ENCODE data around the gene RPS16.

Gene RPS16

DNA sequence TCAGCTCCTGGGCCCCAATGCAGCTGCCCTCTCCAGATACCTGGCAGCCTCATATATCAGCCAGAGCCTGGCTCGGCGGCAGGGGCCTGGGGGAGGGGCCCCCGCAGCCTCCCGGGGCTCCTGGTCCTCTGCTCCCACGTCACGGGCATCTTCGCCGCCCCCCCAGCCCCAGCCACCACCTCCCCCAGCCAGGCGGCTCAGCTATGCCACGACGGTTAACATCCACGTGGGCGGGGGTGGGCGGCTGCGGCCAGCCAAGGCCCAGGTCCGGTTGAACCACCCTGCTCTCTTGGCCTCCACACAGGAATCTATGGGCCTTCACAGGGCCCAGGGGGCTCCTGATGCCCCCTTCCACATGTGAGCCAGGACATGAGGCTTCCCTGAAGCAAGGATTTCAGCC is 10.8 kb downstream of the RPS16 start:
- Histone ChIP-seq H3K4me1 (ENCODE audit: insufficient read depth, insufficient read length) (peaks cover 6% of the 10 kb centered on the region), H3K36me3 (ENCODE audit: insufficient read depth, insufficient read length, low read length) (peaks cover 58% of the 10 kb centered on the region), H3K4me3 (ENCODE audit: insufficient read length, low read depth) (no peak overlapping the region), H3K27me3 (ENCODE audit: insufficient read depth, insufficient read length) (no peaks in the 10 kb centered on the region), H3K9me3 (ENCODE audit: insufficient read depth, low read length) (no peaks in the 10 kb centered on the region), H3K9ac (ENCODE audit: insufficient read length, low read depth) (no peak overlapping the region)
- no peak for TF ChIP-seq YY1 (IDR thresholded peaks at IDR 0.05; ENCODE audit: insufficient read depth, insufficient read length)
- no peak for TF ChIP-seq ZNF274 (IDR thresholded peaks at IDR 0.05; ENCODE audit: low read depth, low read length)
- no peak for TF ChIP-seq SUZ12 (IDR thresholded peaks at IDR 0.05; ENCODE audit: extremely low read depth, insufficient read depth, insufficient read length)
- no peak for DNase-seq (ENCODE audit: low read depth, low spot score)

DNA sequence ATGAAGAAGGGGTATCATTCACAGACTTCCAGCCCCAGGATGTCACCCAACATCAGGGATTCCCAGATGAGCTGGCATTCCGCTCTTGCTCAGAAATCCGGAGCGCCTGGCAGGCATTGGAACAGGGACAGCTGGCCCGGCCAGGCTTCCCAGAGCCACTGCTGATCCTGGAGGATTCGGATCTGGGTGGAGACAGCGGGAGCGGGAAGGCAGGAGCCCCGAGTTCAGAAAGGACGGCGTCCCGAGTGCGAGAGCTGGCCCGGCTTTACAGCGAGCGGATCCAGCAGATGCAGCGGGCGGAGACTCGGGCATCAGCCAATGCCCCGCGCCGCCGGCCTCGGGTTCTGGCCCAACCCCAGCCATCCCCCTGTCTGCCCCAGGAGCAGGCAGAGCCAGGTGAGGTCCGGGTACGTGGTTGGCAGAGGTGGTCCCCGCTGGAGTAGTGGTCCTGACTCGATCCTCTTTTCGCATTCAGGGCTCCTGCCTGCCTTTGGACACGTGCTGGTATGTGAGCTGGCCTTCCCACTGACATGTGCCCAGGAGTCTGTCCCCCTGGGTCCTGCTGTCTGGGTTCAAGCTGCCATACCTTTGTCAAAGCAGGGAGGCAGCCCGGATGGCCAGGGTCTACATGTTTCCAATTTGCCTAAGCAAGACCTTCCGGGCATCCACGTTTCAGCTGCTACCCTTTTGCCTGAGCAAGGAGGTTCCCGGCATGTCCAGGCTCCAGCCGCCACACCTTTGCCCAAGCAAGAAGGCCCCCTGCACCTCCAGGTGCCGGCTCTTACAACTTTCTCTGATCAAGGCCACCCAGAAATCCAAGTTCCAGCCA is 12.3 kb downstream of the RPS16 start:
- Histone ChIP-seq H3K4me1 (ENCODE audit: insufficient read depth, insufficient read length) (peaks cover 3% of the 10 kb centered on the region), H3K27me3 (ENCODE audit: insufficient read depth, insufficient read length) (no peaks in the 10 kb centered on the region), H3K9ac (ENCODE audit: insufficient read length, low read depth) (no peak overlapping the region), H3K9me3 (ENCODE audit: insufficient read depth, low read length) (no peaks in the 10 kb centered on the region), H3K4me3 (ENCODE audit: insufficient read length, low read depth) (no peak overlapping the region), H3K36me3 (ENCODE audit: insufficient read depth, insufficient read length, low read length) (peaks cover 66% of the 10 kb centered on the region)
- TF ChIP-seq SUZ12 (IDR thresholded peaks at IDR 0.05; ENCODE audit: extremely low read depth, insufficient read depth, insufficient read length) (no peak), ZNF274 (IDR thresholded peaks at IDR 0.05; ENCODE audit: low read depth, low read length) (no peak), YY1 (IDR thresholded peaks at IDR 0.05; ENCODE audit: insufficient read depth, insufficient read length) (no peak)
- DNase-seq (ENCODE audit: low read depth, low spot score), result no peak

DNA sequence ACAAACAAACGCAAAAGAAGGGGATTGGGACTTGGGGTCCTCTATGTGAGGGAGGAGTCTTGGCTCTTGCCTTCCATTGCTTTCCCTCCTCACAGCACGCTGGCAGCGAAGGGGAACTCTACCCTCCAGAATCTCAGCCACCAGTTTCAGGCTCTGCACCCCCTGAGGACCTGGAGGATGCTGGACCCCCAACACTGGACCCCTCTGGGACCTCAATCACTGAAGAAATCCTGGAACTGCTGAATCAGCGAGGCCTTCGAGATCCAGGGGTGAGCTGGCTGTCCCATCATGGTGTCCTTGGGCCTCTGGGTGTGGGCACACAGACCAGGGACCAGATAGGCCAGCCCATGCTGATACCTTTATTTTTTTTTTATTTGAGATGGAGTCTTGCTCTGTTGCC is 13.7 kb downstream of the RPS16 start:
- H3K4me3 ChIP-seq (ENCODE audit: insufficient read length, low read depth), result no peak overlapping the region
- no peak overlapping the region for H3K9ac ChIP-seq (ENCODE audit: insufficient read length, low read depth)
- no peak for DNase-seq (ENCODE audit: low read depth, low spot score)
- TF ChIP-seq ZNF274 (IDR thresholded peaks at IDR 0.05; ENCODE audit: low read depth, low read length), result no peak
- no peak for TF ChIP-seq YY1 (IDR thresholded peaks at IDR 0.05; ENCODE audit: insufficient read depth, insufficient read length)
- no peak for TF ChIP-seq SUZ12 (IDR thresholded peaks at IDR 0.05; ENCODE audit: extremely low read depth, insufficient read depth, insufficient read length)
- no peaks in the 10 kb centered on the region for H3K4me1 ChIP-seq (ENCODE audit: insufficient read depth, insufficient read length)
- H3K9me3 ChIP-seq (ENCODE audit: insufficient read depth, low read length), result no peaks in the 10 kb centered on the region
- peaks cover 78% of the 10 kb centered on the region for H3K36me3 ChIP-seq (ENCODE audit: insufficient read depth, insufficient read length, low read length)
- H3K27me3 ChIP-seq (ENCODE audit: insufficient read depth, insufficient read length), result no peaks in the 10 kb centered on the region

DNA sequence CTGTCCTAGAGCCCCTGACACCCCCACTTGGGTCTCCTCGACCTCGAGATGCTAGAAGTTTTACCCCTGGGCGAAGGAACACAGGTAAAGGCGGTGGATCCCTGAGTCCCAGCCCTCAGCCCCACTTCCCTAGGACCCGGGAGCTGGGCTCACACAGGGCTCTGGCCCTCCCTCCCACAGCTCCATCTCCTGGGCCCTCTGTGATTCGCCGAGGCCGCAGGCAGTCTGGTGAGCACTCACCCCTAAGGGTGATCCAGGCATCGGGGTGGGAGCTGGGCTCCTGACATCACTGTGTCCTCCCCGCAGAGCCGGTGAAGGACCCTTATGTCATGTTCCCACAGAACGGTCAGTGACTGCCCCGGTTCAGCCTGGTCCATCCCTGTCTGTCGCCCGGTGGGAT is 15.0 kb downstream of the RPS16 start:
- no peak overlapping the region for H3K4me3 ChIP-seq (ENCODE audit: insufficient read length, low read depth)
- no peak for DNase-seq (ENCODE audit: low read depth, low spot score)
- H3K27me3 ChIP-seq (ENCODE audit: insufficient read depth, insufficient read length), result no peaks in the 10 kb centered on the region
- peaks cover 86% of the 10 kb centered on the region for H3K36me3 ChIP-seq (ENCODE audit: insufficient read depth, insufficient read length, low read length)
- peaks cover 2% of the 10 kb centered on the region for H3K4me1 ChIP-seq (ENCODE audit: insufficient read depth, insufficient read length)
- H3K9ac ChIP-seq (ENCODE audit: insufficient read length, low read depth), result no peak overlapping the region
- TF ChIP-seq SUZ12 (IDR thresholded peaks at IDR 0.05; ENCODE audit: extremely low read depth, insufficient read depth, insufficient read length) (no peak), ZNF274 (IDR thresholded peaks at IDR 0.05; ENCODE audit: low read depth, low read length) (no peak), YY1 (IDR thresholded peaks at IDR 0.05; ENCODE audit: insufficient read depth, insufficient read length) (no peak)
- H3K9me3 ChIP-seq (ENCODE audit: insufficient read depth, low read length), result no peaks in the 10 kb centered on the region

DNA sequence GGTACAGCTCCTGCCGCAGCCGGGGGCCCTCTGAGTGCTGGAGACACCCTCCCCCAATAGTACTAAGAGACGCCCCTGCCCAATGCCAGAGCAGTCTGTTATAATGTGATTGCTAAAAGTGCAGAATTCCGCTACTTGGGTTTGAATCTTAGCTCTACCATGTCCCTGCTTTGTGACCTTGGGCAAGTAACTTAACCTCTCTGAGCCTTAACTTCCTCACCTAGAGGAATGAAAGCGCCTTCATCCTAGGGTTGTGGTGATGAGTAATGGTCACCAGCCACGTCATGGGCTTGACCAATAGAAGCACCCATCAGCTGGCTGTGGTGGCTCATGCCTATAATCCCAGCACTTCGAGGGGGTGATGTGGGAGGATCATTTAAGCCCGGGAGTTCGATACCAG is 16.7 kb downstream of the RPS16 start:
- Histone ChIP-seq H3K27me3 (ENCODE audit: insufficient read depth, insufficient read length) (no peaks in the 10 kb centered on the region), H3K36me3 (ENCODE audit: insufficient read depth, insufficient read length, low read length) (peaks cover 80% of the 10 kb centered on the region)
- TF ChIP-seq ZNF274 (IDR thresholded peaks at IDR 0.05; ENCODE audit: low read depth, low read length), result no peak
- TF ChIP-seq YY1 (IDR thresholded peaks at IDR 0.05; ENCODE audit: insufficient read depth, insufficient read length), result no peak
- no peak for TF ChIP-seq SUZ12 (IDR thresholded peaks at IDR 0.05; ENCODE audit: extremely low read depth, insufficient read depth, insufficient read length)

DNA sequence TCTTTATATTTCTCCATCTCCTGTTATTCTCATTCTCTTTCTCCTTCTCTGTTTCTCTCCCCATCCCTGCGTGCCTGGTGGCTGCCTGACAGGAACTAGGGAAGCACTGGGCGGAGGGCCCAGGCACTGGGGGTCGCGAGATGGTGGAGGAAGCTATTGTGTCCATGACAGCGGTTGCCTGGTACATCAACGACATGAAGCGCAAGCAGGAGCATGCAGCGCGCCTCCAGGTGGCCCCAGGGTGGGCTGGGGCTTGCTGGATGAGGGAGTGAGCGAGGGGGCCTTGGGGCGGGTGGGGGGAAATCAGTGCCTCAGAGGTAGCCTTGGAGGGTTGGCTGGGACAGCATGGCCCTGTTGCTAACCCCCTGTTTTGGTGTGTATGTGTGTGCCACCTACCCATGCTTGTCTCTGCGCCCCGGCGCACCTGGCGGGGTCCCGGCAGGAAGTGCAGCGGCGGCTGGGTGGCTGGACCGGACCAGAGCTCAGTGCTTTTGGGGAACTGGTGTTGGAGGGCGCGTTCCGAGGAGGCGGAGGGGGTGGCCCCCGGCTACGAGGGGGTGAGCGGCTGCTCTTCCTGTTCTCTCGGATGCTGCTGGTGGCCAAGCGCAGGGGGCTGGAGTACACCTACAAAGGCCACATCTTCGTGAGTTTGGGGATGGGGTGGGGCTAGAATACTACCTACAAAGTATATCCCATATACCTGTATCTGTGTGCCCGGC is 18.1 kb downstream of the RPS16 start:
- H3K4me3 ChIP-seq (ENCODE audit: insufficient read length, low read depth), result no peak overlapping the region
- DNase-seq (ENCODE audit: low read depth, low spot score), result no peak
- H3K36me3 ChIP-seq (ENCODE audit: insufficient read depth, insufficient read length, low read length), result peaks cover 67% of the 10 kb centered on the region
- no peaks in the 10 kb centered on the region for H3K9me3 ChIP-seq (ENCODE audit: insufficient read depth, low read length)
- H3K27me3 ChIP-seq (ENCODE audit: insufficient read depth, insufficient read length), result no peaks in the 10 kb centered on the region
- H3K4me1 ChIP-seq (ENCODE audit: insufficient read depth, insufficient read length), result peaks cover 9% of the 10 kb centered on the region
- no peak overlapping the region for H3K9ac ChIP-seq (ENCODE audit: insufficient read length, low read depth)
- TF ChIP-seq YY1 (IDR thresholded peaks at IDR 0.05; ENCODE audit: insufficient read depth, insufficient read length), result no peak
- no peak for TF ChIP-seq SUZ12 (IDR thresholded peaks at IDR 0.05; ENCODE audit: extremely low read depth, insufficient read depth, insufficient read length)
- TF ChIP-seq ZNF274 (IDR thresholded peaks at IDR 0.05; ENCODE audit: low read depth, low read length), result no peak

More for the DNA sequence above, 16.7 kb downstream of the RPS16 start:
- H3K4me1 ChIP-seq (ENCODE audit: insufficient read depth, insufficient read length), result peaks cover 9% of the 10 kb centered on the region
- H3K4me3 ChIP-seq (ENCODE audit: insufficient read length, low read depth), result no peak overlapping the region
- no peak overlapping the region for H3K9ac ChIP-seq (ENCODE audit: insufficient read length, low read depth)
- H3K9me3 ChIP-seq (ENCODE audit: insufficient read depth, low read length), result no peaks in the 10 kb centered on the region
- no peak for DNase-seq (ENCODE audit: low read depth, low spot score)
